GF-D8 (cell line): Measurements from ENCODE around the gene RPL11.
A peak's percentile ranks its signal among the peaks of the same experiment; 100 is the strongest.
"Not testable (repeated sequence)": the region's sequence is repeated elsewhere in the genome, so short reads cannot be mapped to it uniquely, and the experiment has no call there.

Experiments
- DNase-seq: peaks from one replicate; lab custom pipeline; 2025; lab: John Stamatoyannopoulos, UW

Gene RPL11

DNA sequence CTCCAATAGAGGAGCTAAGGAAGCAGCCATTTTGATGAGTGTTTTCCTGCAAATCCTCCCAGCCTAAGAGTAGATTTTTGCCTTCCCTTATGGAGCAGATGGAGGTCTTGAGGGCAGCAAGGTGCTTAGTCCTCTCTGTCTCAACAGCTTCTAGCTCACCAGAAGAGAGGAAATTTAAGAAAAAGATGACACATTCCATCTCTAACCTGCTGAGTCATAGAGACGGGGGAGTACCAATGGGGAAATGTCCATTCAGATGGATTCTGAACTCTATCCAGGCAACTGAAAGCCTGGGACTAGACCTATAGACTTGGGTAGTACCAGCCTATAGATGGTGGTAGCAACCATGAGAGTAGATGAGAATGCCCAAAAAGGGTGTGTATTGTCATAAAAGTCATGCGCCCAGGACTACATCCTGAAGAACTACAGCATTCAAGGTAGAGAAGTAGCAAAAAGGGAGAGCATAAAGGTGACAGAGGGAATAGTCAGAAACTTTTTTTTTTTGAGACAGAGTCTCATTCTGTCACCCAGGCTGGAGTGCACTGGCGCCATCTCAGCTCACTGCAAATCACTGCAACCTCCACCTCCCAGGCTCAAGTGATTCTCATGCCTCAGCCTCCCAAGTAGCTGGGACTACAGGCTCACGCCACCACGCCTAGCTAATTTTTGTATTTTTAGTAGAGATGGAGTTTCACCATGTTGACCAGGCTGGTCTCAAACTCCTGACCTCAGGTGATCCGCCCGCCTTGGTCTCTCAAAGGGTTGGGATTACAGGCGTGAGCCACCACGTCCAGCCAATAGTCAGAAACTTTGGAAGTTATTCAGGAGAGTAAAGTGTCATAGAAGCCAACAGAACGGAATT, 41.0 kb downstream of the RPL11 start:
- no peak for DNase-seq

- not testable (repeated sequence) for DNase-seq
Observed at GRCh38 chr1:23733281-23733680, 41.7 kb downstream of the RPL11 start.

- DNase-seq, result no peak
Observed at GRCh38 chr1:23736437-23737134, 45.0 kb downstream of the RPL11 start.

GRCh38 chr1:23741609-23742008, 50.0 kb downstream of the RPL11 start:
- no peak for DNase-seq

DNA sequence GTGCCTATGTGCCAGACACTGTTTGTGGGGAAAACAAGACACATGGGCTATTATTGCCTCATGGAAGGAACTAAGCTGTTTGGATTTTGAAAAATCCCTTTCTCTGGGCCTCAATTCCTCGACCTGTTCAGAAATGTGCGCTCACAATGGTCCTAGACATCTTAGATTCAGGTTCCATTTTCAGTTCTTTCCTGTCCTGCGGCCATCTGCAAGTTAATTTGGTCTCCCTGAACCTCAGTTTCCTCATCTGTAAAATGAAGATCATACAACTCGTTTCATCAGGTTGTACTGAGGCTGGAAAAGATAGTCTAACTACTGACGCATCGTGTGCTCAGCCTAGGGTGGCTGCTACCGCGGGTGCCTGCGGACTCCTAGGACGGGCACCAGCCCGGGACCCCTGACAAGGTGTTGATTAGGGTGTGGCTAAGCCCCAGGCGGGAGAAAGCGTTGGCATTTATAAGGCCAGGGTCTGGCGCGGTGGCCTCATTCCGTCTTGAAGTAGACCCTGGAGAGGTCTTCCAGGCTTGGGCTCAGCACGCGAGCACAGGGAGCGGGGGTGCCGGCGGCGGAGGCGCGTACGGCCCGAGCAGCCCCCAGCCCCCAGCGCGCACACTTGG, 51.2 kb downstream of the RPL11 start:
- no peak for DNase-seq

DNA sequence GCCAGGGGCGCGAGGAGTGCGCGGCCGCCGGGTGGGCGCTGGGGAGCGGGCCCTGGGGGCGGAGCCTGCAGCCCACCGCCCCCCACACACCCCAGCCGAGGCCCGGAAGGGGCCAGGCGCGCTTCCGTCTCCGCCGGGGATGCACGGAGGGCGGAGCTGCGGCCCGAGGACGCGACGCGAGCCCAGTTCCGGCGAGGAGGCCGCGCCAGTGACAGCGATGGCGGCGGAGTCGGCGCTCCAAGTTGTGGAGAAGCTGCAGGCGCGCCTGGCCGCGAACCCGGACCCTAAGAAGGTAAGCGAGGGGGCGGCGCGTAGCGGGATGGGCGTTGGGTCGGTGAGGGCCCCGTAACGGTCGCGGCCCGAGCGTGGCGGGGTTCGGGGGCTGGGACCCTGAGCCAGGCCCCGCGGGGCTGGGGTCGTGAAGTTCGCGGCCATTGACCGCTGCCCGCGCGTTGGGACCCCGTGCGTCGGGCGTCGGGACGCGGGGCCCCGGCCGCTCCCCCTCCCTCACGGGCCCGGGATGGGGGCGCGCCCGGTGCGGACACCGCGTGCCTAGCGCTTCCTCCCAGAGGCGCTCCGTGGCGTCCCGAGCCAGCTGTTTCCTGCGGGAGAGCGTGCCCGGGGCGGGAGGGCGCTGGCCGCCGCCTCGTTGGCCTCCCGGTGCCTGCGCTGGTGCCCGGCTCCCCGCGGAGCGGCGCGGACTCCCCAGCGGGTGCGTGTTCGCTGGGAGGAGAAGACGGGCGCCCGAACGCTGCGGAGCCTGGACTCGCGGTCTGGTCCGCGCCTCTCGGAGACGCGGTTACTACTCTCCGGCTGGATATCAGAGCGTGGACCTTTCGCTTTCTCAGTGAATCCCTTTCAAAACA, 51.9 kb downstream of the RPL11 start, which contains the start of gene ELOA:
Gene ELOA, plus strand, starts transcription at position 185 of the 866 bp plus-strand sequence. Its CDS starts 33 bp downstream, at position 218.
- DNase-seq, result peak; percentile 32

DNA sequence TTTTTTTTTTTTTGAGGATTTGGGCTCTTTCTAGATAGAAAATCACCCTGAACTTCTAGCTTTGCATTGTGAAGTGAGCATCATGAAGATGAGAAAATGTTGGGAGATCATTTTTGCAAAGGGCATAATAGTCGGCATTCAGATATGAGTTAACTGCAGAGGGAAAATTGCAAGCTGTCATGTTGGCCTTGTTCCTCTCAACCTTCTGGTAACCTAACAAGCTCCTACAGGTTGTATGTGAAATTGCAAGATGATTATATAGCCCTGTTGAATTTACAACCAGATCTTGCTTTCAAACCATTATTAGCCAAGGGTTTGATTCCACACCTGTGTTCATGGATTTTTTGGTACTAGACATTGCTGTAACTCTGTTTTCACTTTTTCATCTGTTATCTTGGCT, 53.9 kb downstream of the RPL11 start:
- peak; percentile 10 for DNase-seq
